H1 (cell line): ENCODE measurements around the gene ZNF18. TPM values are rescaled to one million over a fixed set of nuclear protein-coding genes. Genes with fewer than 3 reads are reported as not detected.

ENCODE experiments used
- GABPA ChIP-seq: IDR thresholded peaks from 2 replicates; pipeline ENCODE4 v1.6.1; 2011; ENCODE audit warnings: mild to moderate bottlenecking, low read length, moderate library complexity, borderline replicate concordance; ENCODE audit not compliant: insufficient read depth
- polyA plus RNA-seq, 7 experiments: library from polyadenylated mRNA; depleted of rRNA in 3 of 7; stranded (reverse) in 5 of 7; unstranded in 2 of 7; fragments of >200 nt in 5 of 7; fragments of 200-250 nt in 2 of 7; gene quantifications; 1 replicate in 5 of 7; 2 replicates in 1 of 7; 4 replicates in 1 of 7; pipeline versions ENCODE4 v1.2.1 to v1.2.3, GENCODE V29; 2011 to 2013; ENCODE audit warnings: missing spikeins in 2 of 7, mixed read lengths in 2 of 7
- total RNA-seq: library from RNA; stranded (reverse); fragmentation: NEBNext Ultra II Directional; extraction: Animal tissue kit (Norgen Biotek cat#: 25700); gene quantifications from 2 replicates; pipeline ENCODE4 v1.2.1, GENCODE V29; 2021

The ZNF18 gene
- total and polyA plus RNA-seq, 2 of the 8 experiments (the other 6 are each of a cell fraction or from before 2014, with no cell fraction given), result 3.0 to 9.9 TPM

GRCh38 chr17:11954936-11955335 is 42.3 kb downstream of the ZNF18 start (continued):
- TF ChIP-seq GABPA, result no peak
